HEK293T (cell line): ENCODE data around the gene CGNL1.

Experiments used
- CTCF ChIA-PET: fragments of 350-600 bp; formaldehyde crosslinking; extraction: SDS; loops from one replicate; lab custom pipeline; 2021; ENCODE audit warnings: antibody characterized with exemption, inconsistent platforms; lab: Yijun Ruan, JAX
- POLR2A ChIA-PET: fragments of 350-600 bp; formaldehyde crosslinking; extraction: SDS; loops from one replicate; lab custom pipeline; 2020; ENCODE audit warnings: antibody characterized with exemption, inconsistent platforms; lab: Yijun Ruan, JAX
- DNase-seq: peaks from one replicate; pipeline ENCODE4 v3.0.0; 2012; ENCODE audit warnings: mixed read lengths; ENCODE audit errors: extremely low spot score
- ARNT ChIP-seq: fragments of 450-650 bp; IDR thresholded peaks from 2 replicates; pipeline ENCODE4 v1.6.1; 2017; ENCODE audit warnings: mild to moderate bottlenecking
- BHLHE40 ChIP-seq: fragments of 450-650 bp; IDR thresholded peaks from 2 replicates; pipeline ENCODE4 v1.6.1; 2016; ENCODE audit warnings: mild to moderate bottlenecking, moderate library complexity, borderline replicate concordance
- CTBP1 ChIP-seq: fragments of 450-650 bp; IDR thresholded peaks from 2 replicates; pipeline ENCODE4 v1.6.1; 2016; ENCODE audit warnings: borderline replicate concordance
- ELF4 ChIP-seq: fragments of 450-650 bp; IDR thresholded peaks from 2 replicates; pipeline ENCODE4 v1.6.1; 2017; ENCODE audit warnings: antibody characterized with exemption
- FOXA1 ChIP-seq: fragments of 450-650 bp; IDR thresholded peaks from 2 replicates; pipeline ENCODE4 v1.6.1; 2016; ENCODE audit warnings: mild to moderate bottlenecking
- FOXK2 ChIP-seq: fragments of 450-650 bp; IDR thresholded peaks from 2 replicates; pipeline ENCODE4 v1.6.1; 2016; ENCODE audit warnings: mild to moderate bottlenecking
- FOXM1 ChIP-seq: fragments of 450-650 bp; IDR thresholded peaks from 2 replicates; pipeline ENCODE4 v1.6.1; 2017; ENCODE audit warnings: mild to moderate bottlenecking, borderline replicate concordance
- HDGF ChIP-seq: fragments of 450-650 bp; IDR thresholded peaks from 2 replicates; pipeline ENCODE4 v1.6.1; 2017; ENCODE audit warnings: antibody characterized with exemption, borderline replicate concordance
- L3MBTL2 ChIP-seq: fragments of 450-650 bp; conservative IDR thresholded peaks from 2 replicates; pipeline ENCODE4 v1.6.1; 2016; ENCODE audit warnings: mild to moderate bottlenecking
- LEF1 ChIP-seq: fragments of 450-650 bp; IDR thresholded peaks from 2 replicates; pipeline ENCODE4 v1.6.1; 2017; ENCODE audit warnings: mild to moderate bottlenecking, borderline replicate concordance
- NFRKB ChIP-seq: fragments of 450-650 bp; IDR thresholded peaks from 2 replicates; pipeline ENCODE4 v1.6.1; 2016; ENCODE audit warnings: mild to moderate bottlenecking, moderate library complexity
- PKNOX1 ChIP-seq: fragments of 450-650 bp; IDR thresholded peaks from 2 replicates; pipeline ENCODE4 v1.6.1; 2016
- SP1 ChIP-seq: fragments of 450-650 bp; IDR thresholded peaks from 2 replicates; pipeline ENCODE4 v1.6.1; 2017
- SUZ12 ChIP-seq: fragments of 450-650 bp; IDR thresholded peaks from 2 replicates; pipeline ENCODE4 v1.6.1; 2016; ENCODE audit warnings: mild to moderate bottlenecking
- TARDBP ChIP-seq: fragments of 450-650 bp; IDR thresholded peaks from 2 replicates; pipeline ENCODE4 v1.6.1; 2016
- ZNF384 ChIP-seq: fragments of 450-650 bp; IDR thresholded peaks from 2 replicates; pipeline ENCODE4 v1.6.1; 2016

CGNL1 gene

GRCh38 chr15:57456559-57456958 is 80.3 kb downstream of the CGNL1 start:
- no peak for TF ChIP-seq FOXA1
- no peak for TF ChIP-seq ELF4
- no peak for TF ChIP-seq LEF1
- no peak for TF ChIP-seq HDGF
- TF ChIP-seq FOXK2 = no peak
- no peak for TF ChIP-seq ARNT
- TF ChIP-seq FOXM1 = no peak
- TF ChIP-seq L3MBTL2 = no peak
- no peak for TF ChIP-seq PKNOX1
- no peak for TF ChIP-seq NFRKB
- TF ChIP-seq TARDBP = no peak
- TF ChIP-seq SP1 = no peak
- ChIA-PET POLR2A (no interaction called here), CTCF (no interaction called here)
- no peak for DNase-seq

GRCh38 chr15:57457726-57458125 is 81.4 kb downstream of the CGNL1 start:
- no peak for DNase-seq
- CTCF ChIA-PET = no interaction called here
- POLR2A ChIA-PET = no interaction called here
- TF ChIP-seq NFRKB (no peak), ARNT (no peak)

- ChIA-PET POLR2A (no interaction called here), CTCF (no interaction called here)
- no peak for TF ChIP-seq FOXA1
- TF ChIP-seq FOXK2 = no peak
- TF ChIP-seq L3MBTL2 = no peak
- no peak for TF ChIP-seq LEF1
- no peak for TF ChIP-seq BHLHE40
- TF ChIP-seq ZNF384 = no peak
- no peak for TF ChIP-seq FOXM1
- no peak for TF ChIP-seq HDGF
- TF ChIP-seq ELF4 = no peak
- no peak for TF ChIP-seq TARDBP
- no peak for TF ChIP-seq NFRKB
- DNase-seq = no peak
These were observed 82.1 kb downstream of the CGNL1 start for GRCh38 chr15:57458356-57458781.

- POLR2A ChIA-PET = no interaction called here
- DNase-seq = no peak
- TF ChIP-seq HDGF (no peak), CTBP1 (no peak), TARDBP (no peak), LEF1 (no peak), ARNT (no peak), NFRKB (no peak), BHLHE40 (no peak), SUZ12 (no peak), L3MBTL2 (no peak), PKNOX1 (no peak), FOXK2 (no peak), FOXA1 (no peak), ELF4 (no peak), FOXM1 (no peak), SP1 (no peak), ZNF384 (no peak)
- CTCF ChIA-PET = no interaction called here
These were observed 84.0 kb downstream of the CGNL1 start for GRCh38 chr15:57460208-57460816.

- DNase-seq = no peak
- POLR2A ChIA-PET = no interaction called here
- CTCF ChIA-PET = interaction anchor here (0.6 kb wide), 1 partner anchor 19 kb away, joined by 6 read pairs; no protein-coding TSS in a partner anchor
- no peak for TF ChIP-seq FOXM1
- TF ChIP-seq ELF4 = no peak
- TF ChIP-seq BHLHE40 = no peak
- TF ChIP-seq ZNF384 = no peak
- no peak for TF ChIP-seq SP1
- TF ChIP-seq PKNOX1 = no peak
- TF ChIP-seq FOXA1 = no peak
- TF ChIP-seq LEF1 = no peak
- no peak for TF ChIP-seq SUZ12
- TF ChIP-seq FOXK2 = no peak
- TF ChIP-seq TARDBP = no peak
- no peak for TF ChIP-seq ARNT
- TF ChIP-seq CTBP1 = no peak
- TF ChIP-seq L3MBTL2 = no peak
- no peak for TF ChIP-seq HDGF
- TF ChIP-seq NFRKB = no peak
These were observed 85.2 kb downstream of the CGNL1 start for GRCh38 chr15:57461541-57461940.

- TF ChIP-seq CTBP1 = no peak
- POLR2A ChIA-PET = no interaction called here
- DNase-seq = no peak
- CTCF ChIA-PET = interaction anchor here (0.6 kb wide), 1 partner anchor 18 kb away, joined by 6 read pairs; no protein-coding TSS in a partner anchor
These were observed 86.1 kb downstream of the CGNL1 start for GRCh38 chr15:57462381-57462780.
